OCI-LY1 (cell line): ENCODE results near the gene KRTAP10-7.

Experiments used
- CTCF ChIP-seq: fragments of 200-600 bp; sonication (generic), shearing (Covaris generic); IDR thresholded peaks from 2 replicates; pipeline ENCODE4 v1.5.1; 2017; ENCODE audit warnings: mild to moderate bottlenecking, antibody characterized with exemption, low read length, moderate library complexity, mixed read lengths
- EZH2 ChIP-seq: fragments of 200-600 bp; sonication (generic), shearing (Covaris generic); IDR thresholded peaks from 2 replicates; pipeline ENCODE4 v1.8.0; 2017; ENCODE audit warnings: borderline replicate concordance, mixed run types, mild to moderate bottlenecking, antibody characterized with exemption, low read length, moderate library complexity, mixed read lengths

- TF ChIP-seq CTCF (no peak), EZH2 (no peak)
These were observed 30.4 kb upstream of the KRTAP10-7 start for GRCh38 chr21:44569861-44570517.
